ENCODE data around the gene SLC19A1.

The SLC19A1 gene

DNA sequence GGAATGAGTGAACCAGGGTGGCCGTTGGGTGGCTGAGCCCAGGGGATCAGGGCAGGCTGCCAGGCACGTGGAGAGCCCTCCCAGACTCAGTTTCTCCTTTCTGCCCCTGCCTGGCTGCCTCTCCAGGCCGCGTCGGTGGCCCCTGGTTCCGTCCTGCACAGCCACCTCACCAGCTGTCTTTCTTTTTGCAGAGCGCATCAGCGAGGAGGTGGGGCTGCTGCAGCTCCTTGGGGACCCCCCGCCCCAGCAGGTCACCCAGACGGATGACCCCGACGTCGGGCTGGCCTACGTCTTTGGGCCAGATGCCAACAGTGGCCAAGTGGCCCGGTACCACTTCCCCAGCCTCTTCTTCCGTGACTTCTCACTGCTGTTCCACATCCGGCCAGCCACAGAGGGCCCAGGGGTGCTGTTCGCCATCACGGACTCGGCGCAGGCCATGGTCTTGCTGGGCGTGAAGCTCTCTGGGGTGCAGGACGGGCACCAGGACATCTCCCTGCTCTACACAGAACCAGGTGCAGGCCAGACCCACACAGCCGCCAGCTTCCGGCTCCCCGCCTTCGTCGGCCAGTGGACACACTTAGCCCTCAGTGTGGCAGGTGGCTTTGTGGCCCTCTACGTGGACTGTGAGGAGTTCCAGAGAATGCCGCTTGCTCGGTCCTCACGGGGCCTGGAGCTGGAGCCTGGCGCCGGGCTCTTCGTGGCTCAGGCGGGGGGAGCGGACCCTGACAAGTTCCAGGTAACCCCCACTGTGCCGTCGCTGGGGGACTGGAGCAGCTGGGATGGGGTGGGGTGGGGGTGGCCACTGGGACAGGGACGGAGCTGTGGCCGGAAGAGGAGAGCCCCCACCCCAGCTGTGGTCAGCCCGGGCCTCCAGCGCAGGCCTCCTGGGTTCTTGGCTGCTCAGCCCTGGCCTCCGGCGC, 73.9 kb downstream of the SLC19A1 start:
- H3K27me3 ChIP-seq (ENCODE audit: control insufficient read depth, insufficient read depth, low read length) = no peaks in the 10 kb centered on the region
- H3K4me1 ChIP-seq (ENCODE audit: control insufficient read depth, insufficient read depth, low read length) = no peaks in the 10 kb centered on the region; the same call in 1 of the 2 replicates
- no peak for DNase-seq (ENCODE audit: low read depth, low spot score)
- H3K36me3 ChIP-seq (ENCODE audit: control insufficient read depth, insufficient read depth, low read length) = peaks cover 12% of the 10 kb centered on the region
- H3K4me3 ChIP-seq (ENCODE audit: low read length) = no peak overlapping the region
- no peaks in the 10 kb centered on the region for H3K9me3 ChIP-seq (ENCODE audit: control insufficient read depth, insufficient read depth, low read length)
- no peak overlapping the region for H3K27ac ChIP-seq (ENCODE audit: low read length)
- WGBS (ENCODE audit: insufficient coverage, insufficient read length) = no CpG with 5 or more reads among the region's 45 CpGs

DNA sequence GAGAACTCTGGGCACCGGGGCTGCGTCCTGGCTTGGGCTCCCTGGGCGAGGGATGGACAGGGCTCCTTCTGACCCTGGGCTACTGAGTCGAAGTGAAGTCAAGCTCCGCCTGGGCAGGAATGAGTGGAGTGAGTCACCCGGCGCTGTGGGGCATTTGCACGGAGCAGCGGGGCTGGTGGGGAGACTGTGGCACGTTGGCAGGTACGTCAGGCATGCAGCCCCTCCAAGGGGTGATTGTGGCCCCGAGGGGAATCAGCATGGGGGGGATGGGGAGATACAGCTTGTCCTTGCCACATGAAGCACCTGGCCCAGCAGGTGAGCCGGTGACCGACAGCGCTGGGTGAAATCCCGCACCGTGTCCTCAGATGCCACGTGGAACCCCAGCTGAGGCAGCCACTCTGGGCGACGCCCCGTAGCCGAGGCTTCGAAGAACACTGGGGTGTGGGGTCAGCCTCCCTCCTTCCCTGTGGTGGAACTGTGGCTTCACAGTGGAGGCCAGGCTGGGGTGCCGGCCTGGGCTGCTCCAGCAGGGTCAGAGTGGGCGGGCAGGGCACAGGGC, 74.9 kb downstream of the SLC19A1 start:
- WGBS (ENCODE audit: insufficient coverage, insufficient read length) = no CpG with 5 or more reads among the region's 25 CpGs
- Histone ChIP-seq H3K27ac (ENCODE audit: low read length) (no peak overlapping the region), H3K4me3 (ENCODE audit: low read length) (no peak overlapping the region), H3K36me3 (ENCODE audit: control insufficient read depth, insufficient read depth, low read length) (peaks cover 9% of the 10 kb centered on the region), H3K9me3 (ENCODE audit: control insufficient read depth, insufficient read depth, low read length) (no peaks in the 10 kb centered on the region), H3K27me3 (ENCODE audit: control insufficient read depth, insufficient read depth, low read length) (no peaks in the 10 kb centered on the region), H3K4me1 (ENCODE audit: control insufficient read depth, insufficient read depth, low read length) (no peaks in the 10 kb centered on the region; the same call in 1 of the 2 replicates)
- DNase-seq (ENCODE audit: low read depth, low spot score) = no peak

DNA sequence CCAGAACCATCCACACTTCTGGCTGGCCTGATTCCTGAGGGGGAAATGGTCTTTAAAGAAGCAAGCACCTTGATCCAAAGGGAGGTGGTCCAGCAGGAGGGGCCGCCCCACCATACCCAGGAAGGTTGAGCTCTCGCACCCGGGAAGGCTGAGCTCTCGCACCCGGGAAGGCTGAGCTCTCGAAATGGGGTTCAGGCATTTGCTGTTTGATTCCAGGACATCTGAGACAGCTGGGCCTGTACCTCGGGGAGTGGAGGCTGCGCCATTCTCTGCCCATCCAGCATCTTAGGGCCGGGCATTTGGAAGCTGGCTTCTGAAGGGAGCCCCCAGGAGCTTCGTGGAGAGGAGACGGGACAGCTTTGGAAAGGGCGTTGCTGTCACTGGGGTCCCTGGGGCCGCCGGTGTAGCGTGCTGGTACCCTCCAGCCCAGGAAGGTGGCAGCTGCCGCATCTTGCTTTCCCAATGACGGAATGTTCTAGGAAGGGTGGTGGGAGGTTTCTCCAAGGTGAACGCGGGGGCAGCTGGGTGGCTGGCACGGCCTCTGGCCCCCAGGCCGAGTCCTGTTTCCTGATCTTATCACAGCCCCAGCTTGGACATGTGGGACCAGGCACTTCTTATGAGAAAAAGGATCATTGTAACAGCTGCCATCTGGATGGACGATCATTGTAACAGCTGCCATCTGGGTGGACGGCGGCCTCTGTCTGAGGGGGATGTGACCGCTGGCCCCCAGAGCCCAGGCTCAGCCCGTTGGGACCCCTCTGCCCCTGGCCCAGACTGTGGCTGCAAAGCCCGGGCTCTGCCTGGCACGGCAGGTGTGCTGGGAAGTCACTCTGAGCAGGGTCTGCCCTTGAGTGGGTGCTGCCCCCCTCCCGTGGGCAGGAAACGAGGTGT, 75.7 kb downstream of the SLC19A1 start:
- DNase-seq (ENCODE audit: low read depth, low spot score) = no peak
- H3K4me1 ChIP-seq (ENCODE audit: control insufficient read depth, insufficient read depth, low read length) = no peaks in the 10 kb centered on the region; the same call in 1 of the 2 replicates
- H3K4me3 ChIP-seq (ENCODE audit: low read length) = no peak overlapping the region
- no peaks in the 10 kb centered on the region for H3K27me3 ChIP-seq (ENCODE audit: control insufficient read depth, insufficient read depth, low read length)
- no peaks in the 10 kb centered on the region for H3K9me3 ChIP-seq (ENCODE audit: control insufficient read depth, insufficient read depth, low read length)
- H3K27ac ChIP-seq (ENCODE audit: low read length) = no peak overlapping the region
- WGBS (ENCODE audit: insufficient coverage, insufficient read length) = no CpG with 5 or more reads among the region's 30 CpGs
- peaks cover 9% of the 10 kb centered on the region for H3K36me3 ChIP-seq (ENCODE audit: control insufficient read depth, insufficient read depth, low read length)

DNA sequence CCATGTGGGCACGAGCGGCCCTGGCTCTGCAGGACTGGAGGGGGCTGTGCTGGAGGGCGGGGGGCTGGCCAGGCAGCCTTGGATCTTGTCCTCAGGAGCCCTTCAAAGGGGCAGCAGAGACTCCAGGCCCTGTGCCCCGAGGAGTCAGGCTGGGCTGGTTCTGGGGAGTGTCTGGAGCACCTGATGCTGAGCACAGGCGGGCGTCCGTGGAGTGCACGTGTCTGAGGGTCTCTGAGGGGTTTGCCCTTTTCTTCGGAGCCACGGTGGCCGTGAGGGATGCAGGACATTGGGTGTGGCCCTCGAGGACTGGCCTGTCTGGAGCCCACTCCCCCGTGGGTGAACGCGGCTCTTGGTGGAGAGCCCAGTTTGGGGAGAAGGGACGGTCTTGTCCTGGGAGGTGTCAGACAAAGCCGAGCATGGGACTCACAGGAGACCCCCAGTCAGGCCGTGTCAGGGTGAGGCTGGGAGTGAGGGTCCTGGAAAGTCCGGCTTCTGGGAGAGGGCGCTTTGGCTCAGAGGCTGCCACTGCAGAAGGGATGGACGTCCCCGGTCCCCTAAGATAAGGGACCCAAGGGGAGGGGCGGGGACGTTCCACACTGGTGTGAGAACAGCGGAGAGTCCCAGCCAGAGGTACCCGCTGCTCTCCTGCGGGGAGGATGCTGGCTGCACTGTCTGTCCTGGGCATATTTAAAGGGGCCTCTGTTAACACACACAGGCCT, 76.5 kb downstream of the SLC19A1 start:
- no CpG with 5 or more reads among the region's 27 CpGs for WGBS (ENCODE audit: insufficient coverage, insufficient read length)
- H3K4me3 ChIP-seq (ENCODE audit: low read length) = no peak overlapping the region
- no peaks in the 10 kb centered on the region for H3K27me3 ChIP-seq (ENCODE audit: control insufficient read depth, insufficient read depth, low read length)
- H3K27ac ChIP-seq (ENCODE audit: low read length) = no peak overlapping the region
- no peaks in the 10 kb centered on the region for H3K4me1 ChIP-seq (ENCODE audit: control insufficient read depth, insufficient read depth, low read length)
- no peaks in the 10 kb centered on the region for H3K9me3 ChIP-seq (ENCODE audit: control insufficient read depth, insufficient read depth, low read length)
- DNase-seq (ENCODE audit: low read depth, low spot score) = no peak
- H3K36me3 ChIP-seq (ENCODE audit: control insufficient read depth, insufficient read depth, low read length) = peaks cover 9% of the 10 kb centered on the region

DNA sequence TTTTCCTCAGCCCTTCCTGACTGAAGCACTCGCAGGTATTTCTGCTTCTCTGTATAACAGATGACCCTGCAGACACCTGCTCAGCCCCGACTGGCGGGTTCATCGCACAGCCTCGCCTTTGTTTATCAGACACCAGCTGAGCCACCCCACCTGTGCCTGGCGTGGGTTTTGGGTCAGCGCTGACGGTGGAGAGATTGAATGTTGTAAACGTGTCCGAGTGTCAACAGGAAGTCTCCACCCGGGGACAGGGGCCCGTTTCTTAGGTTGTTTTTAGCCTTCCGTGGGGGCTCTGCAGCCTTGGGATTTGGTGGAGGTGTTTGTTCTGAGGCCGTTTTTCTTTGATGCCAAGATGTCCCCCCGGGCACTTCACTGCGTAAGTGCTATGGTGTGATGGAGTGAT, 77.1 kb downstream of the SLC19A1 start:
- Histone ChIP-seq H3K4me3 (ENCODE audit: low read length) (no peak overlapping the region), H3K27me3 (ENCODE audit: control insufficient read depth, insufficient read depth, low read length) (no peaks in the 10 kb centered on the region), H3K9me3 (ENCODE audit: control insufficient read depth, insufficient read depth, low read length) (no peaks in the 10 kb centered on the region), H3K27ac (ENCODE audit: low read length) (no peak overlapping the region), H3K4me1 (ENCODE audit: control insufficient read depth, insufficient read depth, low read length) (no peaks in the 10 kb centered on the region), H3K36me3 (ENCODE audit: control insufficient read depth, insufficient read depth, low read length) (peaks cover 10% of the 10 kb centered on the region)
- WGBS (ENCODE audit: insufficient coverage, insufficient read length) = no CpG with 5 or more reads among the region's 16 CpGs
- DNase-seq (ENCODE audit: low read depth, low spot score) = no peak

DNA sequence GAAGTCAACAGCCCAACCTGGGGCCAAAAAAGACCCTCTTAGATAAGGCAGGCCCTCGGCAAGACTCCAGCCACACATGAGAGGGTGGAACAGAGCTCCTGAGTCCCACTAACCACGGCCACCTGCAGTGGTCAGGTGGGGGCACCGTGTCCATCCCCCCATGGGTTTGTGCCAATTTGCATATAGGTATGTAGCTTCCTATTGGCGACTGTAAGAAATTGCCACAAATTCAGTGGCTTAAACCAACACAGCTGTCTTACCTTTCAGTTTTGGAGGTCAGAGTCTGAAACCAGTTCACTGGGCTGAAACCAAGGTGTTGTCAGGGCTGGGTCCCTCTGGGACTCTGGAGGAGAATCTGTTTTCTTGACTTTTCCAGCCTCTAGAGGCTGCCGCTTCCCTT, 77.9 kb downstream of the SLC19A1 start:
- peaks cover 15% of the 10 kb centered on the region for H3K36me3 ChIP-seq (ENCODE audit: control insufficient read depth, insufficient read depth, low read length)
- no peak overlapping the region for H3K27ac ChIP-seq (ENCODE audit: low read length)
- no CpG with 5 or more reads among the region's 5 CpGs for WGBS (ENCODE audit: insufficient coverage, insufficient read length)
- H3K4me3 ChIP-seq (ENCODE audit: low read length) = no peak overlapping the region
- H3K4me1 ChIP-seq (ENCODE audit: control insufficient read depth, insufficient read depth, low read length) = no peaks in the 10 kb centered on the region
- no peak for DNase-seq (ENCODE audit: low read depth, low spot score)
- no peaks in the 10 kb centered on the region for H3K27me3 ChIP-seq (ENCODE audit: control insufficient read depth, insufficient read depth, low read length)
- H3K9me3 ChIP-seq (ENCODE audit: control insufficient read depth, insufficient read depth, low read length) = no peaks in the 10 kb centered on the region

DNA sequence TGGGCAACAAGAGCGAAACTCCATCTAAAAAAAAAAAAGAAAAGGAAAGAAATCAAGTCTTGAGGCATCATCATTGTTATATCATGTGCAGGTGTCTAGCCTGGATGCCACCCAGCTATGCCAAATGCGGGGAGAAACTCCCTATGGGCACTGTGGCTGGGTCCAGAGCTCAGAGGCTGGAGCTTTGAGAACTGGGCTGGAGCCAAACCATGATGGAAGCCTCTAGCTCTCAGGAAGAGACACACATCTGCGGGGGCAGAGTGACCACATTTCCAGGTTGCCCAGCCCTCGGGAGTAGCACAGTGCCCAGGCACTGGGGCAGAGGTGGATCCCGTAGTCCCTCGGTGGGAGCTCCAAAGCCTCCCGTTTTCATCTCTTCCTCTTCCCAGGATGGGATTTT, 78.4 kb downstream of the SLC19A1 start:
- no CpG with 5 or more reads among the region's 7 CpGs for WGBS (ENCODE audit: insufficient coverage, insufficient read length)

DNA sequence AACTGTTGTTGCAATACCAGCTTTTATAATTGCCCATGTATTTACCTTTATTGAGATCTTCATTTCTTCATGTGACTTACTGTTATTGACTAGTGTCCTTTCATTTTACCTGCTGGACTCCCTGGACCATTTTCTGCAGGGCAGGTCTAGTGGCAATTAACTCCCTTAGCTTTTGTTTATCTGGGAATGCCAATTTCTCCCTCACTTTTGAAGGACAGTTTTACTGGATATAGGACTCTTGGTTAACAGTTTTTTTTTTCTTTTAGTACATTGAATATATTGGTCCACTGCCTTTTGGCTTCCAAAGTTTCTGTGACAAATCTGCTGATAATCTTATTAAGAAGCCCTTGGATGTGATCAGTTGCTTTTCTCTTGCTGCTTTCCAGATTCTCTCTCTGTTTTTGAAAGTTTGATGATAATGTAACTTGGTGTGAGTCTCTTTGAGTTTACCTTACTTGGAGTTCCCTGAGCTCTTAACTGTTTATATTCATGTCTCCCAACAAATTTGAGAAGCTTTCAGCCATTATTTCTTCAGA, 80.4 kb downstream of the SLC19A1 start:
- DNase-seq (ENCODE audit: low read depth, low spot score) = no peak
- peaks cover 6% of the 10 kb centered on the region; the same call in 1 of the 2 replicates for H3K36me3 ChIP-seq (ENCODE audit: control insufficient read depth, insufficient read depth, low read length)
- no peaks in the 10 kb centered on the region for H3K27me3 ChIP-seq (ENCODE audit: control insufficient read depth, insufficient read depth, low read length)
- H3K4me3 ChIP-seq (ENCODE audit: low read length) = no peak overlapping the region
- H3K9me3 ChIP-seq (ENCODE audit: control insufficient read depth, insufficient read depth, low read length) = no peaks in the 10 kb centered on the region
- H3K4me1 ChIP-seq (ENCODE audit: control insufficient read depth, insufficient read depth, low read length) = no peaks in the 10 kb centered on the region; the same call in 1 of the 2 replicates
- H3K27ac ChIP-seq (ENCODE audit: low read length) = no peak overlapping the region

More for the DNA sequence above, 78.4 kb downstream of the SLC19A1 start:
- no peak for DNase-seq (ENCODE audit: low read depth, low spot score)
- Histone ChIP-seq H3K36me3 (ENCODE audit: control insufficient read depth, insufficient read depth, low read length) (peaks cover 15% of the 10 kb centered on the region), H3K27ac (ENCODE audit: low read length) (no peak overlapping the region), H3K4me1 (ENCODE audit: control insufficient read depth, insufficient read depth, low read length) (no peaks in the 10 kb centered on the region), H3K4me3 (ENCODE audit: low read length) (no peak overlapping the region), H3K9me3 (ENCODE audit: control insufficient read depth, insufficient read depth, low read length) (no peaks in the 10 kb centered on the region), H3K27me3 (ENCODE audit: control insufficient read depth, insufficient read depth, low read length) (no peaks in the 10 kb centered on the region)

DNA sequence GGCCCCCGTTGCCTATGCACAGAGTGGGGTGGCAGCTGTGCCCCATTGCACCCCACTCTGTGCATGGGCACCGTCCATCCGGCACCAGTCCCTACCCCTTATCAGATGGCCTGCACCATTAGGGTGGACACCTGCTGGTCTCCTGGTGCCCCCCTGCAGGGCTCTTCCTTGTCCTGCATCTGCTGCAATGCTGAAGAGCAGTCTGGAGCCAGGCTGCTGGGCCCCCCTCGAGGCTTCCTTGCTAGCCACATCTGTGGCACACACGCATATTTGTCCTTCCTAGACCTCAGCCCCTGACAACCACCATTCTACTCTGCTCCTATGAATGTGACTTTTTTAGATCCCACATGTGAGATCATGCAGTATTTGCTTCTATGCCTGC, 80.9 kb downstream of the SLC19A1 start:
- Histone ChIP-seq H3K36me3 (ENCODE audit: control insufficient read depth, insufficient read depth, low read length) (peaks cover 7% of the 10 kb centered on the region; the same call in 1 of the 2 replicates), H3K4me1 (ENCODE audit: control insufficient read depth, insufficient read depth, low read length) (no peaks in the 10 kb centered on the region; the same call in 1 of the 2 replicates), H3K27me3 (ENCODE audit: control insufficient read depth, insufficient read depth, low read length) (no peaks in the 10 kb centered on the region), H3K4me3 (ENCODE audit: low read length) (no peak overlapping the region), H3K27ac (ENCODE audit: low read length) (no peak overlapping the region), H3K9me3 (ENCODE audit: control insufficient read depth, insufficient read depth, low read length) (no peaks in the 10 kb centered on the region)
- no peak for DNase-seq (ENCODE audit: low read depth, low spot score)
- no CpG with 5 or more reads among the region's 5 CpGs for WGBS (ENCODE audit: insufficient coverage, insufficient read length)
